GM18867 (cell line): ENCODE results near the gene C19orf73.
A peak's percentile ranks its signal among the peaks of the same experiment; 100 is the strongest.

ENCODE experiments used
- ATAC-seq: cut with Tn5 transposase; IDR thresholded peaks from one replicate; pipeline ENCODE4 v1.9.1; 2021; ENCODE audit warnings: mild to moderate bottlenecking, moderate library complexity; ENCODE audit not compliant: unreplicated experiment

The C19orf73 gene, protein sequence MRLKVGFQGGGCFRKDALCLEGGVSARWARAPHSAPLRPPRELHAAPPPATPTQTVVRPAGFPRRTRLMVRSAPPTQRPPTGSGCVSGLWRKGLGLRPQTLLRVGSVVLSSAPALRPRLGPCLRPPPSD

DNA sequence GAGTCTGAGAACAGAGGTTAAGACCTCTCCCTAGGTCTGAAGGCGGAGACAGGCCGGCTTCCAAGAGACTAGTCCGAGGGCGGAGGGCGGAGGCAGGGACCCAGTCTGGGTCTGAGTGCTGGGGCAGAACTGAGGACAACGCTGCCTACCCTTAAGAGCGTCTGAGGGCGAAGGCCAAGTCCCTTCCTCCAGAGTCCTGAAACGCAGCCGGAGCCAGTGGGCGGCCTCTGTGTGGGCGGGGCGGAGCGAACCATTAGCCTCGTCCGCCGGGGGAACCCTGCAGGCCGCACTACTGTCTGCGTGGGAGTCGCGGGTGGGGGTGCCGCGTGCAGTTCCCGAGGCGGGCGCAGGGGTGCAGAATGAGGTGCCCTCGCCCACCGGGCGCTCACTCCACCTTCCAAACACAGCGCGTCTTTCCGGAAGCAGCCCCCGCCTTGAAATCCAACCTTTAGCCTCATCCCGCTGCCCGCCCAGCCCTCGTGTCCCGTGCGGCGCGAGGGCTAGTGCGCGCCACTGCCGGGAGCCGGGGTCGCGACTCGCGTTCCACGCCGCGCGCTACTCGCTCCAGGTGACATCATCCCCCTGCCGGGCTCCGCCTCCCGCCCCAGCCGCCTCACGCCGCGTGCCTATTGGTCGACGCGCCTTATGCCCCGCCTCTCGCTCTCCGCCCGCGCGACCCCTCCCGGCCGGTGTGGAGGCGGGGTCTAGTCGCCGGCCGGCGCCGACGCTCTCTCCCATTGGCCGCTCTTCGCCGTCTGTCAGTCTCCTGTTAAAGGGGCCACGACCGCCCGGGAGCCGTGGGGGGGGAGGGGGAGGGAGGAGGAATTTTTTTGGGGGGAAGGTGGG lies at the start of gene C19orf73:
TSS of gene C19orf73 (minus strand) at position 579 of the 846 bp plus-strand sequence. CDS start at position 458, 121 bp downstream.
- peak; percentile 75 for ATAC-seq

DNA sequence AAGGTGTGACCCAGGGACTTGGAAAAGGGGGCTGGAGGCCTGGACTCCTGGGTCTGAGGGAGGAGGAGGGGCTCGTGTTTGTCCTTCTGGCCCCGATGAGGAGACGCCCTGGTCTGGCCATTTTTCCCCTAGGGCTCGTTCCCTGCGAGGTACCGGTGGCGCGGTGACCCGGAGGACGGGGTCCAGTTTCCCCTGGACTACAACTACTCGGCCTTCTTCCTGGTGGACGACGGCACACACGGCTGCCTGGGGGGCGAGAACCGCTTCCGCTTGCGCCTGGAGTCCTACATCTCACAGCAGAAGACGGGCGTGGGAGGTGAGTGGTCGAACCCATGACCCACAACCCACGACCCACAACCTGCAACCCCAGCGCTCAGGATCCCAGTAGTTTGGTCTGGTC lies 49.5 kb upstream of the C19orf73 start:
- no peak for ATAC-seq

DNA sequence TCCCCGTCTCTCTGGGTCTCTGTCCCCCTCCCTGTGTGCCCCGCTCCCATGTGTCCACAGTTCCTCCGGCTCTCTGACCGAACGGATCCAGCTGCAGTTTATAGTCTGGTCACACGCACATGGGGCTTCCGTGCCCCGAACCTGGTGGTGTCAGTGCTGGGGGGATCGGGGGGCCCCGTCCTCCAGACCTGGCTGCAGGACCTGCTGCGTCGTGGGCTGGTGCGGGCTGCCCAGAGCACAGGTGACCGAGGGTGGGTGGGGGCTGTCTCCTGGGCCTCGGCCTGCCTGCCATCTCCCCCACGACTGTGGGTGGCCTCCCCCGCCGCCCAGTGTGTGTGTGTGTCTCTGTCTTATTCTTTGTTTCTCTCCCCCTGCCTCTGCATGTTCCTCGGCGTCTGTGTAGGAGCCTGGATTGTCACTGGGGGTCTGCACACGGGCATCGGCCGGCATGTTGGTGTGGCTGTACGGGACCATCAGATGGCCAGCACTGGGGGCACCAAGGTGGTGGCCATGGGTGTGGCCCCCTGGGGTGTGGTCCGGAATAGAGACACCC lies 49.0 kb upstream of the C19orf73 start:
- ATAC-seq = no peak

DNA sequence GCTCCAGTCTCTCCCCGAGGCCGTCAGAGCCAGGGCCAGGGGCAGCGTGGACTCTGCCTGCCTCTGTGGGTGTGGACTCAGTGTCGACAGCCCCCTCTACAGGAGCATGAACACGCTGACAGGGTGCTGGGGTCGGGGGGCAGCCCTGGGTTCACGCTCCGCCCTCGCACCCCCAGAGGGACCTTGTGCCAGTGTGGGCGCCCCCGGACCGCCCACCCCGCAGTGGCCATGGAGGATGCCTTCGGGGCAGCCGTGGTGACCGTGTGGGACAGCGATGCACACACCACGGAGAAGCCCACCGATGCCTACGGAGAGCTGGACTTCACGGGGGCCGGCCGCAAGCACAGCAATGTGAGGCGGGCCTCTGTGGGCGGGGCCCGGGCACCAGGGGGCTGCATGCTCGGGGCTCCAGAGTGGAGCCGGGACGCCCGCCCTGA lies 46.9 kb upstream of the C19orf73 start:
- no peak for ATAC-seq

DNA sequence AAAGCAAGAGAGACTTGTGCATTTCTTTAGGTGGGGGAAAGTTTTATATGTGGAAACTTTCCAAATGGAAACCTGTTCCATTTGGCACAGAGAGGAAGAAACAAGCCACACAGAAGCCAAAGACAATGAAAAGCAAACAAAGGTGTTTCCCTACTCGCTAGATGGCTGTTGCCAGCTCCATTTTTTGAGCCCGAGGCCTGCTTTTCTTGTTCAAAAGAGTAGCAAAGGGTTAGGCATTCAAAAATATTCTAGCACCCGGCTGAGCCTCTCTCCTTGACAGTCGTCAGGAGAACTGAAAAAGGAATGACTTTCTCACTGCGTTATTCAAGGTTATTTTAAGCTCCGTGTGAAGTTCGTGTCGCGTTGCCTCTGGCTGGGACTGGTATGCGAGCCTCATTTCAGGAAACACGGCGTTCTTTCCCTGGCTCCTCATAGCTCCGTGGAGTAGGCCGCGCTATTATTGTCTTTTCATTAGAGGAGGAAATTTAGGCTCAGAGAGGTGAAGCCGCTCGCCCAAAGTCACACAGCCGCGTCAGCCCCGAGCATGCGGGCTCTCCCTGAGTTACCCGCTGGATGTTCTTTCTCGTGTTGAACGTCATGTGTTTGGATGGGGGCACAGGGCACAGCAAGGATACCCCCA lies 46.3 kb upstream of the C19orf73 start:
- no peak for ATAC-seq

DNA sequence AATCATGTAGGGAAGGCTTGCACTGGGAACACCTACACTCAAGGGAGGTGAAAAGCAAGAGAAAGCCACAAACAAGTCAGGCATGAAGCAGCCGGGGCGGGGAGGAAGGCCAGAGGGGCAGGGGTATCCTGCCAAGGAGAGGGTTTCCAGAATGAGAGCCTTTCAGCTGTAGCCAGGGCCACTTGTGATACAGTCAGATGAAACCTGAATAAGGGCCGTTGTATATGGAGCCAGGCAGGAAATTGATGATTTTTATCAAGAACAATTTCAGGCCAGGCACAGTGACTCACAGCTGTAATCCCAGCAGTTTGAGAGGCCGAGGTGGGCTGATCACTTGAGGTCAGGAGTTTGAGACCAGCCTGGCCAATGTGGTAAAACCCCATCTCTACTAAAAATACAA lies 43.0 kb upstream of the C19orf73 start:
- ATAC-seq = no peak

DNA sequence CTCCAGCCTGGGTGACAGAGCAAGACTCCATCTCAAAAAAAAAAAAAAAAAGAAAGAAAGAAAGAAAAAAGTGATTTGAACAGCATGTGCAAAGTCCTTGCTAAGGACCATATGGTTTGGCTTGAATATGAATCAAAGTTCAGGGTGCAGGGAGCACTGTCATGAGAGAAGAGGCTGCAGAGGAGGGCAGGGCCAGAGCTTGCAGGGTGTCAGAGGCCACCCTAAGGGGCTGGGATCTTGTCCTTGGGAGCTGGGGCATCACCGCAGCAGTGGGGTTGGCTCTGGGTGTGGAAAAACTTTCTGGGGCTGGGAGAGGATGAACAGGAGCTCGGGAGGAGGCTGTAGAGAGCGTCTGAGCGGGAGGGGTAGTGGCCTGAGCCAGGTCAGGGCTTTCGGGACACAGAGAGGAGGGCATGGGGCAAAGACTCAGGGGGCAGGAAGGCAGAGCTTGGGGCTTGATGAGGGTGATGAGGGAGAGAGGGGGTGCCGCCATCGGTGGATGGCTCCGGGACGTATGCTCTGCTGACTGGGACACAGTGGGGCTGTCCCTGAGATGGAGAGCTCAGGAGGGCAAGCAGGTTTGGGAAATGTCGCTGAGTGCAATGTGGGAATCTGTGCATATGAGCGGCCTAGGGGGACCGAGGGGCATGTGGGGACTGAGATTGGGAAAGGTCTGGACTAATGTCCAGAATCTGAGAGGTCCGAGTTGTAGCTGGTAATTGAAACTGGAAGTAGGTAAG lies 41.7 kb upstream of the C19orf73 start:
- ATAC-seq = no peak

DNA sequence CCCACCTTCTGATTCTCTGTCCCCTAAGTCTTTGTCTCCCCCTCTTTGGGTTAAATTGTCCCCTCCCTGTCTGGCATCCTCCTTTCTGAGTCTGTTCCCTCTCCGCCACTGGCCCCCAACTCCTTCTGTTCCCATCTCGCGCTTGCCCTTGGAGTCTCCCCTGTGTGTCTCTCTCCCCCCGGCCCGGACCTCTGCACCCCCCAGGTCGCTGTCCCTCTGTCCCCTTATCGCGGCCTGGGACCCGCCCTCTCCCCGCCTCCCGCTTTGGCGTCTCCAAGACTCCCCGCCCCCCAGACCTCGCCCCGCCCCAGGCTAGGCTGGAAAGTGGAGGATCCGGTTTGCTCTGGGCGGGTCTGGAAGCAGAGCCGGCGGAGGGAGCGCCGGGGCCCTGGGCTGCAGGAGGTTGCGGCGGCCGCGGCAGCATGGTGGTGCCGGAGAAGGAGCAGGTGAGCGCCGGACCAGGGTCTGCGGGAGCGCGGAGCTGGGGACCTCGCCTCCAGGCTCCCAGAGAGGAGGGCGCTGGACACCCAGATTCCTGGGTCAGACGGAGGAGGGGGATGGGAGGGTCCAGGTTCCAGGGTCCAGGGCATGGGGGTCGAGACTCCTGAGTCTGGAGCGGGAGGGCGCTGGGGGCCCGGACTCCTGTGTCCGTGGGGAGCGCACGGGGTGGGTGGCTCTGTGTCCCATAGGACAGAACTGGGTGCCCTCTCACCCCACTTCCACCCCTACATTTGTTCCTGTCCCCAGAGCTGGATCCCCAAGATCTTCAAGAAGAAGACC lies 38.7 kb upstream of the C19orf73 start, which contains the start of gene TRPM4:
TSS of gene TRPM4 (plus strand) at position 348 of the 780 bp plus-strand sequence. CDS start at position 423, 75 bp downstream.
- no peak for ATAC-seq

DNA sequence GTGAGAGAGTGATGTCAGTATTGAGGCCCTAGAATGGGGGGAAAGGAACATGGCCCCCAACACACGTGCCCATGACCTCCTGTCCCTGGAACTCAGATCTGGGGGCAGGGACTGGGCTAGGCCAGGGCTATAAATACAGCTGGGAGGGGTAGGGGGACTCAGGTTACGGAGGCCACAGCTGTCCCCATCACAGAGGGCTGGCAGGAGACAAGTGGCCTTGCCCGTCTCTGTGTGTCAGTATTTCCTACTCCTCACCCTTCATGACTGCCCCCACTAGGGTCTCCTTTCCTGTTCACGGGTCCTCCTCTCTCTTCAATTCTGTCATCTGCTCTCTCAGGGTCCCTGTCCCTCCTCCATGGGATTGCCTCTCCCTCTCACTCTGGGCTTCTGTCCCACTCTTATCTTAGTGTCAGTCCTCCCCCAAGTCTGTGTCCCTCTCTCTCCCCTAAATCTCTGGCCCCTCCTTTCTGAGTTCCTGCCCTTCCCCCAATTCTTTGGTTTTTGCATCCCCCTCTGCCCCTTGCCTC lies 36.9 kb upstream of the C19orf73 start:
- no peak for ATAC-seq

DNA sequence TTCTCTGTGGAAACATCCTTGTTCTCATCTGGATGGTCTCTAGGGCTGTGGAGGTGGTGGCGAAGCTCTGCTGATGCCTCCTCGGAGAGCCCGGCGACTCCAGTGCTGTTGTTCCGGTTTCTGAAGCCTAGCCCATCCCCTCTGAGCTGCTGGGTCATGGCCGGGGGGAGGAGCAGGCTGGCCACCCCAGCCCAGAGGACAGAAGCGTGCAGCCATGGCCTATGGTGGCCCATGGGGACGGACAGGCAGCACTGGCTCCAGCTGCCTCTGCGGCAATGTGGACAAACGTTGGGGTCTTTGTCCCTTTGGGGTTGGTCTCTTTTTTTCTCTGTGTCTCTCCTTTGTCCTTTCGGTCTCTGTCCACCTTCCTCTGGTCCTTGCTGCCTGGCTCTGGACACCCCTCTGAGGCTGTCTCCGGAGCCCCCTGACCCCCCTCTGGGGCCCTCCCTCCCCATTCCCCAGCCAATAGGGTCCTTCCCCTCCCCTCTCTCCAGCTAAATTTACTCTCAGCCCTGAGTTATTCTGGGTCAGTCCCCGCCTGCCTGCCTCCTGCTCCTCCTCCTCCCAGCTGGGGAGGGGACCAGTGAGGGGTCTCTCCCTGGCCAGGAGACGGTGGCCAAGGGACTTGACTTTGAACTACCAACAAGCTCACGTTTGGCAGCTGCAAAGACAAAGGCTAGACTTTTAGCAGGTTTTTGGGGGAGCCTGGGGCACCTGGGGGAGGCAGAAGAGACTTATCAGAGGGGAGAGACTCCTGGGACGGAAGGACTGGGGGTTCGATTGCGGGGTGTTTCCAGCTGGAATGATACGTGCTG lies 36.3 kb upstream of the C19orf73 start, which contains the start of gene HRC:
TSS of gene HRC (minus strand) at position 392 of the 815 bp plus-strand sequence. CDS start at position 233, 159 bp downstream.
- ATAC-seq = no peak

DNA sequence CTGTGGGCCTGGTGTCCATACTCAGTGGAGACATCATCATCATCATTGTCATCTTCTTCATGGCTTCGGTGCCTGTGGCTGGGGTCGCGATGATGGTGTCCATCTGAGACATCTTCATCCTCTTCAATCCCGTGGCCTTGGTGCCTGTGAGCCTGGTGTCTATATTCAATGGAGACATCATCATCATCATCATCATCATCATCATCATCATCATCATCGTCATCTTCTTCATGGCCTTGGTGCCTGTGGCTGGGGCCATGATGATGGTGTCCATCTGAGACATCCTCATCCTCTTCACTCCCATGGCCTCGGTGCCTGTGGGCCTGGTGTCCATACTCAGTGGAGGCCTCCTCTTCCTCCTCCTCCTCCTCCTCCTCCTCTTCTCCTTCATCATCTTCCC lies 35.3 kb upstream of the C19orf73 start:
- no peak for ATAC-seq

DNA sequence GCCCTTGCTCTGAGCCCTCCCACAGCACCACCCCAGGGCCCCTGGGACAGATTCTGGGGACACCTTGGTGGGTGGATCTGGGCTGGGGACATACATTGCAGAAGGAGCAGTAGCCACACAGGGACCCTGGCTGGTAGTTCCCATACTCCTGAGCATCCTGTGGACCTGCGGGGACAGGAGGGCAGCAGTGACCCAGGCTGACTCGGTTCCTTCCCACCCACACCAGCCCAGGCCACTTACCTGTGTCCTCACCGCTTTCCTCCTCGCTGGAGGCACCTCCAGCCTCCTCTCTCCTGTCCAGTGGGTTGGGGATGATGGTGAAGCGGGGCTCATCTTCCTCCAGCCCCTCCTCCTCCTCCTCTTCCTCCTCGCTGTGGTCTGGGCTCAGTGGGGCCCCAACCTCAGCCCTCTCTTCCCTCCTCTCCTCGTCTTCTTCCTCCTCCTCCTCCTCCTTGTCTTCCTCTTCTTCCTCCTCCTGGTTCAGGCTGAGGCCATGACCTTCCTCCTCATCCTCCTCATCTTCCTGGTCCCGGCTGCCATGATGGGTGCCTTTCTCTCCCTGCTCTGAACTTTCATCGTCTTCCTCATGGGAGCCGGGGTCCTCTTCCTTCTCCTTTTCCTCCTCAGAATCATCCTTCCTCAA lies 34.3 kb upstream of the C19orf73 start:
- ATAC-seq = no peak

DNA sequence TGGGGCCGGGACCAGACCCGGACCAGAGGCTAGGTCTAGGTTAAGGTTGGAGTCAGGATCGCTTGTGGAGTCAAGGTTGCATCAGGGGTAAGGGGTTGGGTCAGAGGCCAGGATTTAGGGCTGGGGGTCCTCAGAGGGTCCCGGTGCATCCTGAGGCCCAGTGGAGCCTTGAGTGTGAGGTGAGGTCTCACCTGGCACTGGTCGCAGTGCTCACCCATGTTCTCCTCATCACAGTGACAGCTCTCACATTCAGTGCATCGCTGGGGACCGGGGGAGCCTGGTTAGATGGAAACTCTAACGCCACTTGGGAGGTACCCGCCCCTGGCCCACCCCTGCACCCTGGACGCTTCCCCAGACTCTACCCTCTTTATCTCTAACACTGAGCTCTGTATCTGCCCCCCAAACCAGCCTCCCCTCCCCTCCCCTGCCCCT lies 33.2 kb upstream of the C19orf73 start:
- ATAC-seq = no peak

DNA sequence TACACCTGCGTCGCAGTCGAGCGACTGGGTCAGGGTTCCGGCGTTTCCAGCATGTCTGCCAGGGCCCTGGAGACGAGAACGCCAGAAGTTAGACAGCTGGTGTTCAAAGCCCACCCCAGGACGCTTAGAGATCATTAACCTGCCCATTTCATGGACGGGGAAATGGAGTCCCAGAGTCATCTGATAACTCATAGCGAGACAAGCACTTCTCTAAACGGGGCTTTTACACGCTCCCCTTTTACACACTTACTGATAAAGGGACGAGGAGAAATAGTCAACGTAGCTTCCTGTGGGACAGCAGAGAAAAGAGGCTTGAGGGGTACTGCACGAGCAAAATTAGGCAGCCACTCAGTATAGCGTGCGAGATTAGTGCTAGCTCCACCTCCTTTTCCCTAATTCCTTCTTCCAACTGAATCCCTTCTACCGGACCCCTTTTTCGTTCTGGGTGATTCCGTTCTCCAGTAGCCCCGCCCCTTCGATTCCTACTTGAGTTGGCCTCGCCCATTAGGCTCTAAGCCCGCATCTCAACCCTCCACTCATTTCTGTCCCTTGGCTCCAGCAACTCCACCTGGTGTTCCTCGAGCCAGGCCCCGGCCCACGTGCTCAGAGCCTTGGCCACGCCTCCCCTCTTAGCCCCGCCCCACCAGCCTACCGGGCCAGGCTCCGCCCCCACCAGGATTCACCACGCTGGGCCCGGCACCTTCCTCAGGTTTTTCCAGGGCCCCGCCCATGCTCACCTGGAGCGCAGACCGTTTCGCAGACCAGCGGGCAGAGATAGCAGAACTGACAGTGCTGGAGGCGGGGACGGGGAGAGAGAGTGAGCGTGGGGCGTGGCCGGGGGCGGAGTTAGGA lies 32.5 kb upstream of the C19orf73 start:
- no peak for ATAC-seq

DNA sequence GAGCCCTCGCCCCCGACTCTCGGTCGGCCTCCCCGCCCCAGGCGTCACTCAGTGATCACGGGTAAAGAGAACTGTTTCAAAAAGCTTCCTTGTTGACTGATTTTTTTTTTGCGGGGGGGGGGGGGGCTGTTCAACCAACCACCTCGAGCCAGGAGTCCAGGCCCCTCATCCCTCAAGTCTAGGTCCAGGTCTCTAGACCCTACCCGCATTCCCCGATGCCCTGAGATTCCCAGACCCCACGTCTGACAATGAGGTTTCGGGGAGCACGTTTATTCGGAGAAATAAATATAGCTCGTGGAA lies 32.0 kb upstream of the C19orf73 start:
- ATAC-seq = no peak

DNA sequence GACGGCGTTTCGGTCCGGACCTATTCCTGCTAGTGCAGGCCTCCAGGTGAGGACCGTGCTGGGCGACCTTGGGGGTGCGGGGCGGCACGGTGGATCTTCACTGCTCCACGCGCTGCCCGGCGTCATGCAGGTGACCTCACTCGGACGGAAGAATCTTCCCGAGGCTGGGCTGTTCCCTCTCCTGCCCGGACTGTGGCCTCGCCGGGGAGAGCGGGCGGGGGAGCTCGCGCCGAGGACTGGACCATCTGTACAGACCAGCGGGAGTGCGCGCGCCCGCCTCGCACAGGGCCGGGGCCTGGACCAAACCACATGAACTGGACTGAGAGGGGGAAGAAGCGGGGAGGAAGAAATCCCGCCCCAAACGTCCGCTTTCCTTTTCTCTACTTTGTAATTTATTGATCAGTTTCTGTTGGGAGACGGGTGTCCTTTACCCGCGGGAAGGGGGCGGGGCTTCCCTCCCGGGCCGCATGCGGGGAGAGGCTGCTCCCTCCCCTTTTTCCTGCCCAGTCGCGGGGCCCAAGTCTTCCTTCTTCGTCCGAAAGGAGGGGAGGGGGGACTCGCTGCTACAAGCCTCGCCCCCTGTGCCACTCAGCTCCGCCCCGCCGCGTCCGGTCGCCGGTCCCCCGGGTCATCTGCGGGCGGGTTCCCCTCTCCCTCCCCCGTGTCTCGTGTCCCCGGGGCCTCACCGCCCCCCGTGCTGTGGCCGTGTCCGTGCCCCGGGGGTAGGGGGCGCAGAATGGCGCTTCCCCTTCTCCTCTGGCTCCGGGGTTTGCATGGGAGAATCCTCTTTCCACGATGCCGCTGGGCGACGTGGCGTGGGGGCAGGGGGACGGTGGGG lies 31.4 kb upstream of the C19orf73 start:
- no peak for ATAC-seq

DNA sequence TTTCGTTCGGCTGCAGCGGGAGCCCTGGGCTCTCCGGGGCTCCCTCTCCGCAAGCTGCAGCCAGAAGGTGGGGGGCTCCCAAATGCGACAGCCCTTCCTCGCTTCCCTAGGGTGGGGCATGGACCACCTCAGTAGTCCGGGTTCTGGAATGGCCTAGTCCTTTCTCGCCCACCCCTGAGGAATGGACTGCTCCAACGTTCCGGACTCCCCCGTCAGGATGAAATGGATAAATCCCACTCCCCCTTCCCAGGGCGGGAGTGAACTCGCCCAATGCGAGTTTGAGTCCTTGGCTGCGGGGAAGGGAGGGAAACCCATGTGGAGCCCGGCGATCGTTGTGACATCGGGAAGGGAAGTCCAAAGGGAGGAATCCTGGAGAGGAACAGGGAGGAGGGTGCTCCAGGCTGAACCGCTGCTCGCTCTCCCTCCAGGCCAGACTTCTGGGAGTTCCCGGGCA lies 30.7 kb upstream of the C19orf73 start:
- no peak for ATAC-seq
